ENCODE results near the gene POLD2.
A peak's percentile ranks its signal among the peaks of the same experiment; 100 is the strongest.

The POLD2 gene

DNA sequence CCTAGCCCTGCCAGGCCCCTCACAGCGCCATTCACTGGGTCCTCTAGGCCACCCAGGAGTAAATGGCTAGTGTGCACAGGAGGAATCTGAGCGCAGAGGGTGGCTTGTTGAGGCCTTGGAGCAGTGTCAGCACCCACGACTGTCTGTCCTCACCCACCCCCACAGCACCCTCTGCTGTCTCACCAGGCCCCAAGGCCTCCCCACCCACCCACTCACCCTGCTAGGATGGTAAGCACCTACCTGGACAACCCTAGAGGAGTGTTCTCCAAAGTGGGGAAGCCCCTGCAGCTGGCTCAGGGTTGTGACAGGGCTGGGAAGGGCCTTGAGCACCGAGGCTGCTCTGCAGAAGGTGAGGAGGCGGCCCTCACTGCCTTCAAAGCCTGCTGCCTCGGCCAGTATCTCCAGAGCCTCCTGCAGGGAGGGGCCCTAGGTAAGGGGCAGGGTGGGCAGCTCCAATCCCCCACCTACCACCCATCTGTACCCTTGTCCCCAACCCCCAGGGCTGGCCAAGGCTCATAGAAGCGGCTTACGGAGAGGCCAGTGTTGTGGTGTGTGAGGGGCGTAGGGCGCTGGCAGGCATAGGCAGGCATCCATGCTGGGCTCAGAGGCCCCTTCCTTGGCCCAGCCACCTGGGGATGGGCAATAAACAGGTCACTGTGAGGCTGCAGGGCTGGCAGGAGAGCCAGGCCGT, 43.9 kb downstream of the POLD2 start:
- DNase-seq, result no peak

DNA sequence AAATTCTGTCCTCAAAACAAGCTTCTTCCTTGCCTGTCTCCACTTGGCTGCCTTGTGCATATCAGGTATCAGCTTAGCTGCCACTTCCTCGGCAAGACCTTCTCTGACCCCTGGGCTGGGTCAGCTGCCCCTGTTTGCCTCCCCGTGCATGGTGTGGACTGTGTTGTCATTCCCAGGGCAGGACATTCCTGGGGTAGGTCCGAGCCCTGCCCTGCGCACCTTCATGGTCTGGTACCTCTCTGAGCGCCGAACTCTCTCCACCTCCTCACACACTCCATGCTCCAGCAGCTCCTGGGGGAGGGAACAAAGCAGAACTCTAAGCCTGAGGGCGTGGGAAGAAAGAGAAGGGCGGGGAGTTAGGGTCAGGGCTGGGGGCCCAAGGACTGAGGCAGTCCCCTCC, 44.8 kb downstream of the POLD2 start:
- DNase-seq, result no peak

DNA sequence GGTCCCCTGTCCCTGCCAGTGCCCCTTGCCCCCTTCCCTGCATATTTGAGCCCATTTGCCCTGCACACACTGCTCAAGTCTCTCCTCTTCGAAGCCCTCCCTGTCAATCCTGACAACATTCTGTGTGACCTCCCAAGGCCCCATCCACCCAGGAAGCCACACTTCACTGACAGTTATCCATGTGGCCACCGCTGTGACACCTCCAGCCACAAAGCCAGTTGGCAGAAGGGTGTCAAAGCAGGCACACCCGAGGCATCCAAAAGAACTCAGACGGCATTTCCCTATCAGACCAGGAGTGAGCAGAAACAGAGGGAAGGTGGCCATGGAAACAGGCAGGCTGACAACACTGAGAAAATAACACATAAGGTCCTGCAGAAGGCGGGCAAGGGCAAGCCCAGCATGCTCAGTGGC, 45.7 kb downstream of the POLD2 start:
- no peak for DNase-seq

DNA sequence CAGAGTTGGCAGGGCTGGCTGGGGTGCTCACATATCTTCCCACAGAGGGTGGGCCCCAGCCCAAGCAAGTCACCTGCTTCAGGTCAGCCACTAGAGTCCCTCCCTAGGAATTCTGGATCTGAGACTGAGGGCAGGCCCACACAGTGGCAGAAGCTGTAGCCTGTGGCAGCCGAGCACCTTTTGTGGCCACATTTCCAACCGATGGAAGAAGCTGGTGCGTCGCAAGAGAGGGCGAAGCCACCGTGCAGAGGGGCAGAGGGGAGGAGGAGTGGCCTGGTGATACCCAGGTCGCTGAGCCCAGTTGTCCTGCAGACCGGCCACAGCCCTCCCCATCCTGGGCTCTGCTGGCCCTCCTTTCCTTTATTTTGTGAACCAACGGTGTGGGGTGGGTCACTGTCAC, 46.3 kb downstream of the POLD2 start:
- DNase-seq, result no peak

DNA sequence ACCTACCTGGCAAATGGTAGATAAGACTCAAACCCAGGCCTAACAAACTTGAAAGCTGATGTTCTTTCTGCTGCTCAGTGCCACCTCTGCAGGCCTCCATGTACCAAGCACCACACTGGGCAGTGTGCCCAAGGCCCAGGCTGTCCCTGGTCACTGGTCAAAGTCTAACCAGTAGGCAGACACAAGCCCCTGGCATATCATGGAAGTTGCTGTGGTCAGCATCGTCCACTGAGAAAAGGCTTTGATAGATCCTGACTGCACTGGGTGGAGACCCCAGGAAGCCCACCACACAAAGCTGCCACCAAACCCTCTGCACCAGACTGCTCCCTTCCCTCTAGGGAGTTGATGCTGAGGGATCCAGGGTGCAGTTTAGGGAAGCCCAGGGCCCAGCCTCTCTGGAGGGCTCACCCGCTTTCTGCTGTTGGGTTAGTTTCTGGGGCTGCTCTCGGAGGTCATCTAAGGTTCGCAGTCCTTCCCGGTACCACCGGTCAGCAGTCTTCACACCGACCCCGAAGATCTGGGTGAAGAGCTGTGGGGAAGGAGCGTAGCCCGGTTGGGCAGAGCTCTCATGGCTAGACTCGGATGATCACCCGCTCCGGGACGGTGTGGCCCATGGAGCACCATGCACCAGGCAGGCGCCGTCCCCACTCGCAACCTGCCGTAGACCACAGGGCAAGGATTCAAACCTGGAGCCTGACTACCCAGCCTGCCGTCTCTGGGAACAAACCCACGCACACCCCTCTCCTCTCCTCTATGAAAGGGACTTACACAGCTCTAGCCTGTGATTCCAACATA, 47.0 kb downstream of the POLD2 start:
- DNase-seq, result no peak

DNA sequence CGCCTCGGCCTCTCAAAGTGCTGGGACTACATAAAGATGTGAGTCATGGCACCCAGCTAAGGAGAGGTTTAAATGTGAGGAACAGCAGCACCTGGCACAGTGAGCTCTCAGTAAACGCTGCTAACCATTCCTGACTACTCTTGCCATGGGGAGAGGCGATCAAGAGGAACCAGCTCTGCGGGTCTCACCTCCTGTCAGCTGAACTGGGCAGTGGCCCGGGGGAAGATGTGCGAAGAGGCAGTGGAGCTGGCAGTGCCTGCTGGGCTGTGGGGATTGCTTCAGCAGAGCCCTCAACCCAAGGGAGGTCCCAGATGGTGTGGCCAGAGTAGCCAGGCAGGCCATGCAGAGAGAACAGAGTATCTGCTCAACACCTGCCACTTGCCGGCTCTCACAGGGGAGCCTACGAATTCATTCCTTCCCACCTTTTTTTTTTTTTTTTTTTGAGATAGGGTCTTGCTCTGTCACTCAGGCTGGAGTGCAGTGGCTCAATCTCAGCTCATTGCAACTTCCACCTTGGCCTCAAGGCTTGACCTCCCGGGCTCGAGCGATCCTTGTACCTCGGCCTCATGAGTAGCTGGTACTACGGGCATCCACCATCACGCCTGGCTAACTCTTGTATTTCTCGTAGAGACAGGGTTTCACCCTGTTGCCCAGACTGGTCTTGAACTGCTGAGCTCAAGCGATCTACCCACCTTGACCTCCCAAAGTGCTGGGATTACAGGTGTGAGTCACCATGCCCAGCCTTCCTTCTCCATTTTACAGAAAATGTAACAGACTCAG, 47.9 kb downstream of the POLD2 start:
- no peak for DNase-seq

DNA sequence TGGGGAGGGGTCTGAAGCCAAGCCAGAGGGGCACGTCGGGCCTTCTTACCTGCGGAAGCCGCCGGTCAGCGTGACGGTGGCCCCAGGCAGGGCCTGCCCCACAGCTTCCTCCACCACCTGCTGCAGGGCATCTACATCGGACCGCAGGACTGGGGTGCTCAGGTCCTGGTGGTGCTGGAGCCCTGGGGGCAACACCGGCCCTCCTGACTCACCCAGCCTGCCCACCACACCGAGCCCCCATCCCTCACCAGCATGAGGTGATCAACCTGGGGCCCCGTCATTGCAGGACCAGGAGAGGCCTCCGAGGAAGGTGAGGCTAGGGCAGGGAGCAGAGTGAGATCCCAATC, 49.0 kb downstream of the POLD2 start:
- DNase-seq, result no peak

DNA sequence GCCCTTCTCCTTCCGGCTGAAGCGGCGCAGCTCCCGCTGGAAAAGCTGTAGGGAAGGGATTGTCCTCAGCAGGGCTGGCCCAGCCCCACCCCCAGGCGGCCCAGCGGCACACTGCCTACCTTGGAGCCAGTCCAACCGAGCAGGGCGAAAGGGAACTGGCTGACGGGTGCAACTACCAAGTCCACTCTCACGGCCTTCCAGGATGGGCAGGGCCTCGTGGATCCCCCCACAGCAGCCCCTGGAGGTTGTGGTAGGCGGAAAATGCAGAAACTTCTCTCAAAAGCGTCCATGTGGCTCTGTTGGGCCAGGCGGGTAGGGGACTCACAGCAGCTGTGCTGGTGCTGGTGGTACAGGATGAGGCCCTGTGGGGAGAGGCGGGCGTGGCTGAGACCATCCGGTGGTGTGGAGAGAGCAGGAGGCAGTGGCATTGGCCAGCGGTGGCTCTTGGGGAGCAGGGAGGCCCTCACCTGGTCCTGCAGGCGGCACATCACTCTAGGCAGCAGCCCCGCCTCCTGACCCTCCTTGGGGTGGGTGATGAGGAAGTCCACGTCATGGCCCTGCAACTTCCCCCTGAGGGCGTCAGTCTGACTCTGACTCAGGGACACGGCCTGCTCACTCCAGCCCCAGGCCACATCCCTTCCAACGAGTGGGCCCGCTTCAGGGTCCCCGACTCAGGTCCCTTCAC, 49.5 kb downstream of the POLD2 start:
- peak; percentile 57 to 87 for DNase-seq

DNA sequence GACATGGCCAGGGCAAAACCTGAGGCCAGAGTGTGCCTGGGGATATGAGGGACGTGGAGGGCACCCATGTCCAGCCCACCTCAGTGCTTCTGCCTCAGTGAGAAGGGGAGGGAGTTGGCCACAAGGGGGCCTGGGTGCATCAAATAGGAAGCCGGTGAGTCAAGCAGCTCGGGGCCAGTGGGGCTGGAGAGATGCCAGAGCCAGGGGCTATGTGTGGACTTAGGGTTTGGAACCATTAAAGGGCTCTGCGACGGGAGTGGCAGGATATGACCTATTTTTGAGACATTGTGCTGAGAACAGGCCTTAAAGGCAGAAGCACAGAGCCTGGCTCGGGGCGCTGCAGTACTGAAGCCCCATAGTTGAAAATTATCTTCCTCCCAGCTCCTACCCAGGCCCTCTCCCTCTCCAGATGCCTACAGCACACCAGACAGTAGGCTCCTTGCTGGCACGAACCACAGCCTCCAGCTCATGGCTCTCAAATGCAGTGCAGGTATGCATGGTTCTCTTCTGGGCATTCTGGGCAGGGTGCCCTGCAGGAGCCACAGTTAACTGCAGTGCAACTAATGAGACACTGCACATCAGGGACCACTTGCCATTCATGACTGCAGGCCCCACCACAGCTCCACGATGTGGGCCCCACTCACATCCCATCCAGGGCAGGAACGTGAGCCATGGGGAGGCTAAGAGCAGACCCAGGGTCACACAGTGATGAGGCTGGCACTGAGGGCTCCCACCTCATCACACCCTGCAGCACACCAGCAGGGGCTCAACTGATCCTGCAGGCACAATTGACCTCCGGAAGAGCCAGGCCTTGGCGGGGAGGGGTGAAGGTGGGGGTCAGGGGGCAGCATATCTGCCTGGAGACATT, 50.8 kb downstream of the POLD2 start:
- peak; percentile 44 to 51 for DNase-seq

DNA sequence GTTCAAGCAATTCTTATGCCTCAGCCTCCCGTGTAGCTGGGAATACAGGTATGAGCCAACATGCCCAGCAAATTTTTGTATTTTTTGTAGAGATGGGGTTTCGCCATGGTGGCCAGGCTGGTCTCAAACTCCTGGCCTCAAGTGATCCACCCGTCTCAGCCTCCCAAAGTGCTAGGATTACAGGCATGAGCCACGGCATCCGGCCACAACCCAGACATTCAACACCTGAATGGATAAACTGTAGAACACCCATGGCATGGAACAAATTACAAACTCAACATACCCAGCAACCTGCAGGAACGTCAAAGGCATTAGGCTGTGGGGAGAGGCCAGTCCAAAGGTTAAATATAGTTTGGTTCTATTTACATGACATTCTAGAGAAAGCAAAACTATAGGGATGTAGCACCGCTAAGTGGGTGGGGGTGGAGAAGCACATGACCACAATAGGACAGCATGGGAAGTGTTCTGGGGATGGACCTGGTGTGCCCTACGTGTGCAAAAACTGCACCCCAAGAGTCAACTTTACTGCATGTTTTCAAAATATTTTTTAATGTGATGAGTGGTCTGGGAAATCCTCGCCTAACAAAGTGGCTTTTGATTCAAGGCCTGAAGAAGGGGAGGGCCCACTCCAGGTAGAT, 51.5 kb downstream of the POLD2 start:
- no peak for DNase-seq

DNA sequence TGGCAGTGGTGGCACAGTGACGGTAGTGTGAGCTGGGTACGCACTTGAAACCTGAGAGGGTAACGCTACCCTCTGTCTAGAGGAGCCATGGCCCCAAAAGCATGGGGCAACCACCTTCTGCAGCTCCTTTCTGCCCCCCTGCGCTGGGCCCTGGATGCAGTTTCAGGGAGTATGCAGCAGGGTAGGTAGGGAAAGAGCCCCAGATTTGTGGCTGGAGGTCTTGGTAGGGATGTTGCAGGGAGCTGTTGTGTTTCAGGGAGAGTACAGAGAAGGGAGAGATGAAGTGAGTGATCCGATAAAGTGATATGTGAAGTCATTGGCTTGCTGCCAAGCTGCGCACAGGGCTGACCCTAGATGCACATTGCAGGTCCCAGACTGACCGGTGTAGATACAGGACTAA, 55.3 kb downstream of the POLD2 start:
- DNase-seq, result no peak

DNA sequence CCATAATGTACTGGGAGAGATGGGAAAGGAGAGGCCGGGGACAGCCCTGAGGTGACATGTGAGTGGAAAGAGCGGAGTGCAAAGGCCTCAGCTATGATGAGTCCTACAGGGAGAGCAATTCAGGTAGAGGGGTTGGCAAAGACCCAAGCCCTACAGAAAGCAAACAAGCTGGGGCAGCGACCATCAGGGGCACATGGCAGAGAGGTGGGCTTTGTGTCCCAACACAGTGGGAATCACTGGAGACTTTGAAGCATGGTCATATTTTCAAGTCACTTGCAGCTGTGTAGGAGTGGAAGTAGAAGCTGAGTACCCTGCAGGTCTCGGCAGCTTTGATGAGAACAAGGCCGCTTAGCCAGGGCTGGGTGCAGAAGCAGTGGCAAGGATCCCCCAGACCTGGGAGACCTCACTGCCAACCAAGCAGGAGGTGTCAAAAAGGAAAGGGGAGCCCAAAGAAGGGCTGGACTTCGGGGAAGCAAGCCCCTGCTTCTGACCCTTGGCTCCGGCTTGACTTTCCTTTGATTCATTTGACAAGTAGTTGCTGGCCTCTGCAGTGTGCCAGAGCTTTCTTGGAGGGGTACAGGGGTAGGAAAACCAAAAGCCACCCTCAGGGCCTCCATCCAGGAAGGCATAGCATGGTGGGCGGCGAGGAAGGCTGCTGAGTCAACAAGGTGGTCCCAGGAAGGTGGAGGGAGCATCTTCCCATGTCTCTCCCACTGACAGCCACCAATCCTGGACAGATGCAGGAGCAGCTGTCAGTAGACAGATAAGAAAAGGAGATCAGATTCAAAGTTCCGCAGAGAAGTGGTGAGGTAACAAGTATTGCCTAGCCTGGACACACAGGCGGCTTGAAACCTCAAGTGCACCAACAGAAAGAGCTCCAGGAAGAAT, 56.0 kb downstream of the POLD2 start:
- DNase-seq, result no peak

DNA sequence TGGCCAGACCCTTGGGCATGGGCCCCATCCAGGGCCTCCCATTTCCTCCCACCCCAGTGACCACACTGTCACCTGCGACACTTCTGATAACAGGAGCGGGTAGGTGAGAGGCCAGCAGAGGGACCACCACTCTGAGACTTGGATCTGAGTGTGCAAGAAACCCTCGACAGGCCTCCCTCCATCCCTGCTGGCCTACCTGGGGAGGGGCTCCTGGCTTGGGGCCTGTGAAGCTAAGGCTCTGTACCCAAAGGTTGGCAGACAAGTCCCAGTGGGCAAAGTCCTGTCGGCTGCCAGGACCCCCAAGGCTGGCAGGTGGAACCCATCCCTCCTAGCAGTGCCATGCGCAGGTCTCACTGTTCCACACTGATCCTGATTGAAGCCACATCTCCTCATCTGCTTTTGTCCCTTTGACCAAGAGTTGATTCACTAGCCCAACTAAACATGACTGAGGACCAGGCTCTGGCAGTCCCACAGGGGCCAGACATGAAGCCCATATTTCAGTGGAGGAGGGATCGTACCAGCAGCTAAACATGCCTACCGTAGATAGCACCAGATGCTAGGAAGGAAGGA, 56.8 kb downstream of the POLD2 start:
- DNase-seq, result no peak

DNA sequence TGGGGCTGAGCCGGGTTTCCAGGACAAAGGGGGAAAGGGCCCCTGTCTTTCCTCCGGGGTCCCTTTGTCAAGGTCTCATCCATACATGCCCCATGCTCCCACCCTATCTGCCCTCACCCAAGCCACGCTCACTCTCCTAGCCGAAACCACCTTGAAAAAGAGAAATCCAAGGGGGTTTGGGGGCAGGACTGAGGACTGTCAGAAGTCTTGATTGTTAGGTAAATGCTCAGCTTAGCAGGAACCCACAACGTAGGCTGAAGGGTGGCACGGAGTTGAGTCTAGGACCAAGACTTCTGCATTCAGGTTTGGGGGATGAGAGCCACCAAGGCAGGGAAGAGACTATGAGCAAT, 57.3 kb downstream of the POLD2 start:
- DNase-seq, result no peak

DNA sequence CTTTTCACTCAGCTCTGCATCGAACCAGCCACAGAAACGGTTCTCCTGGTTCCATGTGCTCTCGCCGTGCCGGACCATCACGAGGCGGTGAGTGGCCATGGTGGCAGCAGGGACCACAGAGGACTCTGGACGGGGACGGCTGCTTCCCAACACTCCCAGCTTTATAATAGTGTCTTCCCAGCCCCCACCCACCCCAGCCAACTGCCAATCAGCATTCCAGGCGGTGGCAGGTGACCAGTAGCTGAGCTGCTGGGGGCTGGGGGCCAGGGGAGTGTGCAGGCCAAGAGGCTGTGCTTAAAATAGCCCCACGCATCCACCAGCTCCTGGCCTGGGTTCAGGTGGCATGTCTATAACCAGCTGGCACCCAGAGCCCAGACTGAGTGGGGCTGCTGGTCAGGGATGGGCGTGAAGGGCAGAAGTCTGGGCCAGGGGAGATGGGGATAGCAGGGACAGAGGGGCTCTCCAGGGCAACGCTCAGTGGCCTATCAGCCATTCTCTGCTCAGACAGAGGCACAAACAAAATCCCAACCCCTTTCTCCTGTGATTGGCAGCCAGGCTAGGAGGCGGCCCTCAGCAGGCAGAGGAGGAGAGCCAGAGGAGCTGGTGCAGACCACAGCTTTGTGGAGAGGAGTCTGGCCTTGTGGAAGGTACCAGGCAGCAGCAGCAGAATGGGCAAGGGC, 57.8 kb downstream of the POLD2 start, which contains the start of gene PGAM2:
Gene PGAM2 (minus strand): TSS at position 137 of the 680 bp plus-strand sequence. CDS start 38 bp downstream, at position 99.
- DNase-seq, result no peak

DNA sequence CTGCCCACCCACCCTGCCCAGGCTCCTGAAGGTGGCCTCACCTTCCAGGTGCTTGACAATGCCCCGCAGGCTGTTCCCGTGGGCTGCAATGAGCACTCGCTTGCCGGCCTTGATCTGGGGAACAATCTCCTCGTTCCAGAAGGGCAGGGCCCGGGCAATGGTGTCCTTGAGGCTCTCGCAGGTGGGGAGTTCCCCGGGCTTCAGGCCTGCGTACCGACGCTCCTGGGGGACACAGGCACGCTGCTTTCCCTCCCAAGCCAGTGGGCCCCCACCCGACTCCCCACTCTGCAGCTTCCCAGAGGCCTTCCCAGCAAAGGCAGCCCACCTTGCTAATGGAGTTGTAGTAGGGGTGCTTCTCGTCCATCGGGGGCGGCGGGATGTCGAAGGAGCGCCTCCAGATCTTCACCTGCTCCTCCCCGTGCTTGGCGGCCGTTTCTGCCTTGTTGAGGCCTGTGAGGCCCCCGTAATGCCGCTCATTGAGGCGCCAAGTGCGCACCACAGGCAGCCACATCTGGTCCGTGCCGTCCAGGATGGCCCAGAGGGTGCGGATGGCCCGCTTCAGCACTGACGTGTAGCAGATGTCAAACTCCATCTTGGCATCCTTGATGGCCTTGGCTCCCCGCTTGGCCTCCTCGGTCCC, 58.4 kb downstream of the POLD2 start:
- DNase-seq, result no peak
